ENCODE data around the gene GRIN3B.

- TF ChIP-seq CTCF (conservative IDR thresholded peaks at IDR 0.05) (no peak), EZH2 (IDR thresholded peaks at IDR 0.05; ENCODE audit: low read depth) (no peak)
These were observed 42.7 kb downstream of the GRIN3B start for GRCh38 chr19:1042689-1043511.

Data from PC-9 (cell line).